HepG2 (cell line): ENCODE data around the gene RHOG. TPM values are rescaled to one million over a fixed set of nuclear protein-coding genes. Genes with fewer than 3 reads are reported as not detected.
A peak's percentile ranks its signal among the peaks of the same experiment; 100 is the strongest.

Experiments used
- AKAP8 ChIP-seq: sonication (generic); formaldehyde crosslinking; IDR thresholded peaks from 2 replicates; pipeline ENCODE4 v1.5.1; 2020; ENCODE audit warnings: mild to moderate bottlenecking, missing genetic modification reagents
- DNMT3B ChIP-seq: conservative IDR thresholded peaks from 2 replicates; pipeline ENCODE4 v1.6.1; 2016; ENCODE audit warnings: missing biosample characterization, control low read depth
- FOXP1 ChIP-seq, 2 experiments: fragments of 450-650 bp in 1 of 2; IDR thresholded peaks; 2 replicates each; pipeline ENCODE4 v1.6.1; 2017 to 2018; ENCODE audit warnings: antibody characterized with exemption in 1 of 2
- ISX ChIP-seq: sonication (generic); formaldehyde crosslinking; conservative IDR thresholded peaks from 2 replicates; pipeline ENCODE4 v1.5.0; 2020; ENCODE audit warnings: missing genetic modification reagents
- MAF1 ChIP-seq: sonication (generic); formaldehyde crosslinking; IDR thresholded peaks from 2 replicates; pipeline ENCODE4 v1.5.0; 2020; ENCODE audit warnings: missing genetic modification reagents, borderline replicate concordance
- MTF2 ChIP-seq: sonication (generic); formaldehyde crosslinking; IDR thresholded peaks from 2 replicates; pipeline ENCODE4 v1.5.0; 2020; ENCODE audit warnings: missing genetic modification reagents, borderline replicate concordance
- NAIF1 ChIP-seq: sonication (generic); formaldehyde crosslinking; IDR thresholded peaks from 2 replicates; pipeline ENCODE4 v1.5.0; 2020; ENCODE audit warnings: mild to moderate bottlenecking, missing genetic modification reagents, borderline replicate concordance
- NFKBIZ ChIP-seq: IDR thresholded peaks from 2 replicates; pipeline ENCODE4 v1.6.1; 2018; ENCODE audit warnings: missing genetic modification reagents, missing compliant biosample characterization
- NFYC ChIP-seq: IDR thresholded peaks from 2 replicates; pipeline ENCODE4 v1.6.1; 2016; ENCODE audit warnings: missing genetic modification reagents, missing compliant biosample characterization
- PHF21A ChIP-seq: sonication (generic); formaldehyde crosslinking; IDR thresholded peaks from 2 replicates; pipeline ENCODE4 v1.5.0; 2020; ENCODE audit warnings: mild to moderate bottlenecking, missing genetic modification reagents
- POGK ChIP-seq: sonication (generic); formaldehyde crosslinking; conservative IDR thresholded peaks from 2 replicates; pipeline ENCODE4 v1.8.0; 2022; ENCODE audit warnings: mild to moderate bottlenecking, moderate library complexity, missing genetic modification reagents
- RBFOX2 ChIP-seq: fragments of 200-400 bp; formaldehyde crosslinking; IDR thresholded peaks from 2 replicates; pipeline ENCODE4 v1.6.1; 2017; ENCODE audit warnings: low read depth, mild to moderate bottlenecking, low read length
- SATB2 ChIP-seq: sonication (generic); formaldehyde crosslinking; IDR thresholded peaks from 2 replicates; pipeline ENCODE4 v1.5.0; 2020; ENCODE audit warnings: missing genetic modification reagents
- SETDB1 ChIP-seq: sonication (generic); formaldehyde crosslinking; IDR thresholded peaks from 2 replicates; pipeline ENCODE4 v1.5.1; 2020; ENCODE audit warnings: missing genetic modification reagents, mild to moderate bottlenecking, borderline replicate concordance
- TAF15 ChIP-seq: fragments of 200-400 bp; formaldehyde crosslinking; IDR thresholded peaks from one replicate; pipeline ENCODE4 v1.6.1; 2018; ENCODE audit warnings: mild to moderate bottlenecking, low read depth, low read length; ENCODE audit not compliant: poor library complexity, severe bottlenecking
- ZFAT ChIP-seq: sonication (generic); formaldehyde crosslinking; conservative IDR thresholded peaks from 2 replicates; pipeline ENCODE4 v1.8.1; 2023; ENCODE audit warnings: missing genetic modification reagents, inconsistent platforms
- ZMAT3 ChIP-seq: sonication (generic); formaldehyde crosslinking; conservative IDR thresholded peaks from 2 replicates; pipeline ENCODE4 v1.7.0; 2021; ENCODE audit warnings: missing genetic modification reagents
- ZNF205 ChIP-seq: IDR thresholded peaks from 2 replicates; pipeline ENCODE4 v1.6.1; 2018; ENCODE audit warnings: missing biosample characterization, missing genetic modification reagents
- ZNF383 ChIP-seq: sonication (generic); formaldehyde crosslinking; IDR thresholded peaks from 2 replicates; pipeline ENCODE4 v1.4.0; 2020; ENCODE audit warnings: missing genetic modification reagents, mild to moderate bottlenecking, borderline replicate concordance
- ZNF605 ChIP-seq: sonication (generic); formaldehyde crosslinking; IDR thresholded peaks from 2 replicates; pipeline ENCODE4 v1.8.0; 2022; ENCODE audit warnings: mild to moderate bottlenecking, missing genetic modification reagents
- ZNF746 ChIP-seq: sonication (generic); formaldehyde crosslinking; IDR thresholded peaks from 2 replicates; pipeline ENCODE4 v1.8.0; 2022; ENCODE audit warnings: mild to moderate bottlenecking, missing genetic modification reagents
- ZSCAN30 ChIP-seq: sonication (generic); formaldehyde crosslinking; IDR thresholded peaks from 2 replicates; pipeline ENCODE4 v1.5.0; 2020; ENCODE audit warnings: mild to moderate bottlenecking, missing genetic modification reagents
- ZSCAN31 ChIP-seq: sonication (generic); formaldehyde crosslinking; IDR thresholded peaks from 2 replicates; pipeline ENCODE4 v1.5.0; 2020; ENCODE audit warnings: low read depth, mild to moderate bottlenecking, missing genetic modification reagents
- ZZZ3 ChIP-seq: sonication (generic); formaldehyde crosslinking; IDR thresholded peaks from 2 replicates; pipeline ENCODE4 v1.4.0; 2020; ENCODE audit warnings: missing genetic modification reagents, mild to moderate bottlenecking, borderline replicate concordance
- polyA plus RNA-seq, 8 experiments: library from polyadenylated mRNA; depleted of rRNA in 3 of 8; stranded (reverse) in 7 of 8; unstranded in 1 of 8; fragments of >200 nt; fragmentation: Illumina TruSeq in 4 of 8; extraction: Trizol in 4 of 8; gene quantifications; 2 replicates each; pipeline versions ENCODE4 v1.2.1 to v1.2.3, GENCODE V29; 2011 to 2016; ENCODE audit warnings: low read depth in 4 of 8, missing spikeins in 1 of 8, mixed read lengths in 1 of 8; ENCODE audit not compliant: insufficient read depth in 1 of 8
- total RNA-seq, 5 experiments: library from RNA; depleted of rRNA; stranded (reverse); fragments of >200 nt; fragmentation: Illumina TruSeq; extraction: Trizol; gene quantifications; 2 replicates each; pipeline ENCODE4 v1.2.3, GENCODE V29; 2016; ENCODE audit warnings: low read depth in 1 of 5
- TF ChIP-seq, protein P1 (sequence below): sonication (generic); formaldehyde crosslinking; IDR thresholded peaks from 2 replicates; pipeline ENCODE4 v1.9.0; 2021; ENCODE audit warnings: missing genetic modification reagents, mild to moderate bottlenecking, borderline replicate concordance
- TF ChIP-seq, protein P2 (sequence below): sonication (generic); formaldehyde crosslinking; IDR thresholded peaks from 2 replicates; pipeline ENCODE4 v1.4.0; 2020; ENCODE audit warnings: mild to moderate bottlenecking, missing genetic modification reagents

Gene RHOG
- total and polyA plus RNA-seq, 2 of the 13 experiments (the other 11 are each of a cell fraction or from before 2014, with no cell fraction given): 7.7 to 23.4 TPM

DNA sequence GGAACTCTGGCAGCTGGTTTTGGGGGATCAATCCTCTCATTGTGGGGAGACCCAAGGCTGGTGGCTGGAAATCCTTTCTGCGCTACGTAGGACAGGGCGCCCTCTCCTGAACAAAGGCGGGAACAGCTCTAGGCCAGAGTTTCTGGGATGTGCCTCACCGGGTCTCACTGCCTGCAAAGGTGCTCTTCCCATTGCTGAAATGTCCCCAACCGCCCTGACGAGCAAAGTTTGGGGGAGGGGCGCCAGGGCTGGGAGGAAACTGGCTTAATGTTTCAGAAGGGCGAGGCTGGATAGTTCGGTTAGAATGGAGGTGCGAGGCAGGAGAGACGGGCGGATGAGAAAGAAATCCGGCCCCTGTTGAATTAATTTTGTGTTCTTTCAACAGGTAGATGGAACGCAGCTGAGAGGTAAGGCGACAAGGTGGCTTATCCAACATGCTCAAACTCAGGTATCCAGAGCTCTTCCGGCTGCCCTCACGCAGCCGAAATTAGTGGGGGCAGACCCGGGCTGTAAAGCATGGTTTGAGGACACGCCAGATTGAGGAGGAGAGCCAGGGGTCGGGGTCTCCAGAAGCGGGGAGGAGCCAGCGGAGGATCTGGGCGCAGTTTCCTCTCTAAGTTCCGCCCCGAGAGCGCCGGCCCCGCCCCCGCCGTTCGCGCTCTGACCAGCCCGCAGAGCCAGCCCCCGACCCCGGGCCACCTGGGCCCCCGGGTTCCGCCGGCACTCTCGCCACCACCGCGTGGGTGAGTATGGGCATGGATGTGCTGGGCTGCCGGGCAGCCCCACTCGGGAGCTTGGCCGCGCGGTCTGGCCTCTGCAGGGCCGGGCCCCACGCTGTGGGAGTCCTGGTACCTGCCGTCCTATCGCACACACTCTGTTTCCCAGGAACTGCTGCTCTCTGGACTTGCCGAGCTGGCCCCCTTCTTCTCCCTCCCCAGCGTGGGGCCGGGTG, 32.6 kb downstream of the RHOG start, which contains the start of gene PGAP2 (continued):
- TF ChIP-seq ZSCAN31 (CRISPR knock-in tag) (no peak), ZNF605 (CRISPR knock-in tag) (peak; percentile 57; the same call in 1 of the 2 replicates), ZFAT (CRISPR knock-in tag) (no peak), AKAP8 (no peak), ZNF205 (CRISPR knock-in tag) (no peak), NFYC (CRISPR knock-in tag) (no peak), POGK (CRISPR knock-in tag) (peak; percentile 41; the same call in 1 of the 2 replicates), PHF21A (CRISPR knock-in tag) (peak; percentile 59; the same call in 1 of the 2 replicates), NAIF1 (CRISPR knock-in tag) (no peak), ZNF383 (CRISPR knock-in tag) (no peak), MAF1 (CRISPR knock-in tag) (no peak), MTF2 (no peak), NFKBIZ (no peak), ZMAT3 (CRISPR knock-in tag) (no peak), ISX (no peak), SETDB1 (CRISPR knock-in tag) (no peak), DNMT3B (CRISPR knock-in tag) (no peak), ZNF746 (CRISPR knock-in tag) (no peak), TAF15 (no peak), ZSCAN30 (CRISPR knock-in tag) (no peak), SATB2 (CRISPR knock-in tag) (no peak), FOXP1 (IDR thresholded peaks at IDR 0.05) (no peak), FOXP1 (CRISPR knock-in tag; IDR thresholded peaks at IDR 0.05) (no peak), RBFOX2 (peak; percentile 65), ZZZ3 (no peak)
- TF ChIP-seq, protein P1, sequence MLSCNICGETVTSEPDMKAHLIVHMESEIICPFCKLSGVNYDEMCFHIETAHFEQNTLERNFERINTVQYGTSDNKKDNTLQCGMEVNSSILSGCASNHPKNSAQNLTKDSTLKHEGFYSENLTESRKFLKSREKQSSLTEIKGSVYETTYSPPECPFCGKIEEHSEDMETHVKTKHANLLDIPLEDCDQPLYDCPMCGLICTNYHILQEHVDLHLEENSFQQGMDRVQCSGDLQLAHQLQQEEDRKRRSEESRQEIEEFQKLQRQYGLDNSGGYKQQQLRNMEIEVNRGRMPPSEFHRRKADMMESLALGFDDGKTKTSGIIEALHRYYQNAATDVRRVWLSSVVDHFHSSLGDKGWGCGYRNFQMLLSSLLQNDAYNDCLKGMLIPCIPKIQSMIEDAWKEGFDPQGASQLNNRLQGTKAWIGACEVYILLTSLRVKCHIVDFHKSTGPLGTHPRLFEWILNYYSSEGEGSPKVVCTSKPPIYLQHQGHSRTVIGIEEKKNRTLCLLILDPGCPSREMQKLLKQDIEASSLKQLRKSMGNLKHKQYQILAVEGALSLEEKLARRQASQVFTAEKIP (CRISPR knock-in tag): no peak
- TF ChIP-seq, protein P2, sequence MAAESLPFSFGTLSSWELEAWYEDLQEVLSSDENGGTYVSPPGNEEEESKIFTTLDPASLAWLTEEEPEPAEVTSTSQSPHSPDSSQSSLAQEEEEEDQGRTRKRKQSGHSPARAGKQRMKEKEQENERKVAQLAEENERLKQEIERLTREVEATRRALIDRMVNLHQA (CRISPR knock-in tag): no peak
